ENCODE data around the gene RELN. TPM values are rescaled to one million over a fixed set of nuclear protein-coding genes. Genes with fewer than 3 reads are reported as not detected.

RELN gene
- total RNA-seq, 1 experiment from 2014 or later = 0.20 TPM

GRCh38 chr7:103962070-103962469, 27.4 kb downstream of the RELN start:
- ChIA-PET CTCF (no interaction called here), RAD21 (ENCODE audit: low non-redundant PET in 1 of 2, low total read pairs in 2 of 2, uncharacterized antibody in 2 of 2, unreplicated experiment in 2 of 2) (no interaction called here), POLR2A (no interaction called here)
- no peaks in the 10 kb centered on the region for H3K9me3 ChIP-seq (ENCODE audit: control insufficient read depth in 1 of 2, insufficient read depth in 1 of 2, low read depth in 1 of 2, low read length in 2 of 2)
- no peaks in the 10 kb centered on the region for H4K20me1 ChIP-seq (ENCODE audit: insufficient read depth)
- H3K36me3 ChIP-seq (ENCODE audit: control insufficient read depth in 1 of 2, insufficient read depth in 2 of 2, low read length in 2 of 2) = no peaks in the 10 kb centered on the region
- BruUV-seq (replicated peaks) = no TSS peak
- intact Hi-C loops (cut with micrococcal nuclease) = no loop called here
- no peak overlapping the region for H2AFZ ChIP-seq (ENCODE audit: low read depth, low read length, poor library complexity, severe bottlenecking)
- H3K79me2 ChIP-seq (ENCODE audit: insufficient read depth, low read length) = no peaks in the 10 kb centered on the region
- DNase-seq (ENCODE audit: low read depth, low spot score) (no peak), ATAC-seq (no peak)
- H3K4me2 ChIP-seq (ENCODE audit: low read length) = no peak overlapping the region
- no peak overlapping the region for H3K9ac ChIP-seq (ENCODE audit: low read length)
- no peaks in the 10 kb centered on the region for H3K9me2 ChIP-seq (ENCODE audit: insufficient read depth)
- no peaks in the 10 kb centered on the region for H3K4me1 ChIP-seq (ENCODE audit: control insufficient read depth in 1 of 2, insufficient read depth in 2 of 2, low read length in 2 of 2)
- TF ChIP-seq YY1 (IDR thresholded peaks at IDR 0.05; ENCODE audit: extremely low read depth, insufficient replicate concordance, low read depth, low read length) = no peak
- H3K4me3 ChIP-seq (replicated peaks in 1 of 2; ENCODE audit: low read depth in 1 of 2, low read length in 2 of 2) = no peak overlapping the region
- peaks cover 64% of the 10 kb centered on the region for H3K27me3 ChIP-seq (ENCODE audit: insufficient read depth, low read length)
- no peak overlapping the region for H3K27ac ChIP-seq (ENCODE audit: low read depth, low read length)

- Histone ChIP-seq H3K27me3 (ENCODE audit: insufficient read depth, low read length) (peaks cover 68% of the 10 kb centered on the region), H2AFZ (ENCODE audit: low read depth, low read length, poor library complexity, severe bottlenecking) (no peak overlapping the region), H3K9ac (ENCODE audit: low read length) (no peak overlapping the region), H3K79me2 (ENCODE audit: insufficient read depth, low read length) (no peaks in the 10 kb centered on the region), H3K4me2 (ENCODE audit: low read length) (no peak overlapping the region), H4K20me1 (ENCODE audit: insufficient read depth) (no peaks in the 10 kb centered on the region), H3K4me3 (replicated peaks in 1 of 2; ENCODE audit: low read depth in 1 of 2, low read length in 2 of 2) (no peak overlapping the region), H3K9me3 (ENCODE audit: control insufficient read depth in 1 of 2, insufficient read depth in 1 of 2, low read depth in 1 of 2, low read length in 2 of 2) (no peaks in the 10 kb centered on the region), H3K4me1 (ENCODE audit: control insufficient read depth in 1 of 2, insufficient read depth in 2 of 2, low read length in 2 of 2) (no peaks in the 10 kb centered on the region), H3K27ac (ENCODE audit: low read depth, low read length) (no peak overlapping the region), H3K9me2 (ENCODE audit: insufficient read depth) (no peaks in the 10 kb centered on the region), H3K36me3 (ENCODE audit: control insufficient read depth in 1 of 2, insufficient read depth in 2 of 2, low read length in 2 of 2) (no peaks in the 10 kb centered on the region)
- DNase-seq (ENCODE audit: low read depth, low spot score) = no peak
- ATAC-seq = no peak
- ChIA-PET RAD21 (ENCODE audit: low non-redundant PET in 1 of 2, low total read pairs in 2 of 2, uncharacterized antibody in 2 of 2, unreplicated experiment in 2 of 2) (no interaction called here), CTCF (no interaction called here), POLR2A (no interaction called here)
- intact Hi-C loops (cut with micrococcal nuclease) = no loop called here
- TF ChIP-seq TCF7L2 (IDR thresholded peaks at IDR 0.05; ENCODE audit: borderline replicate concordance, extremely low read depth, insufficient read depth, insufficient read length) (no peak), SIN3A (IDR thresholded peaks at IDR 0.05; ENCODE audit: low read depth) (no peak), EGR1 (IDR thresholded peaks at IDR 0.05; ENCODE audit: low read depth) (no peak), POLR2A (IDR thresholded peaks at IDR 0.05; ENCODE audit: borderline replicate concordance, extremely low read depth, insufficient read depth, insufficient read length) (no peak), YY1 (IDR thresholded peaks at IDR 0.05; ENCODE audit: extremely low read depth, insufficient replicate concordance, low read depth, low read length) (no peak), ELF1 (IDR thresholded peaks at IDR 0.05; ENCODE audit: borderline replicate concordance, low read depth) (no peak), ZFX (IDR thresholded peaks at IDR 0.05) (no peak), ATF3 (IDR thresholded peaks at IDR 0.05) (no peak), ZBTB33 (IDR thresholded peaks at IDR 0.05; ENCODE audit: extremely low read depth, insufficient replicate concordance, low read length) (no peak), FOSL1 (IDR thresholded peaks at IDR 0.05; ENCODE audit: low read depth) (no peak), RAD21 (IDR thresholded peaks at IDR 0.05; ENCODE audit: low read depth) (no peak), EZH2 (IDR thresholded peaks at IDR 0.05) (no peak), ZNF274 (IDR thresholded peaks at IDR 0.05; ENCODE audit: low read depth, low read length) (no peak), CBX3 (IDR thresholded peaks at IDR 0.05; ENCODE audit: low read depth) (no peak), CEBPB (IDR thresholded peaks at IDR 0.05; ENCODE audit: low read depth) (no peak), SP1 (IDR thresholded peaks at IDR 0.05; ENCODE audit: low read depth) (no peak)
- BruUV-seq (replicated peaks) = no TSS peak
Observed at GRCh38 chr7:103958284-103958818, 31.1 kb downstream of the RELN start.

Data from HCT116 (cell line).